Superior temporal gyrus (tissue), 1 donor: ENCODE data around the gene DLX4.
A peak's percentile ranks its signal among the peaks of the same experiment; 100 is the strongest.

Experiments
- DNase-seq: peaks from one replicate; pipeline ENCODE4 v3.0.0-alpha.2; 2016; ENCODE audit errors: extremely low spot score

The DLX4 gene

DNA sequence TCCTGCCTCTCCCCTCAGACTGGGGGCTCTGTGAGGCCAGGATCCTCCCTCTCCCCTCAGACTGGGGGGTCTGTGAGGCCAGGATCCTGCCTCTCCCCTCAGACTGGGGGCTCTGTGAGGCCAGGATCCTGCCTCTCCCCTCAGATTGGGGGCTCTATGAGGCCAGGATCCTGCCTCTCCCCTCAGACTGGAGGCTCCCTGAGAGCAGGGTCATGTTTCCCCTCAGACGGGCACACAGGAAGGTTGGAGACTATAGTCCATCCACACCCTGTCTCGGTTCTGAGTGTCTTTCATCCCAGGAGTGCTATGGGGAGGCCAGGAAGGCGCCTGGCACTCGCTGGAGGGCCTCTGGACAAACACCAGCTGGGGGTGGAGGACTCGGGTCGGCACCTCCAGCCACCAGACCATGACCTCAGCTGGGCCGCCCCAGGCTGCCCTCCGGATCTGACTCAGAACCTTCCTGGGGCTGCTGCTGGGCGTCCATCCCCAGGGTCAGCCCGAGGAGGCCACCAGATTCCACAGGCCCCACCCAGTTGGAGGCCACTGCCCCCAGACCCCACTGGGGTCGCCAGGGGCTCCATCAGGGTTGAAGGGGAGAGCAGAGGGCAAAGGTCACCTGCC is 21.9 kb upstream of the DLX4 start:
- no peak for DNase-seq

- DNase-seq: no peak
Measured at GRCh38 chr17:49949634-49950033, 19.4 kb upstream of the DLX4 start.

- DNase-seq: no peak
Measured at GRCh38 chr17:49951362-49952082, 17.5 kb upstream of the DLX4 start.

- DNase-seq: peak; percentile 41
Measured at GRCh38 chr17:49952209-49952911, 16.6 kb upstream of the DLX4 start.

GRCh38 chr17:49952912-49953497 is 16.0 kb upstream of the DLX4 start:
- no peak for DNase-seq

GRCh38 chr17:49955157-49955556 is 13.8 kb upstream of the DLX4 start:
- DNase-seq: no peak

GRCh38 chr17:49956780-49957179 is 12.2 kb upstream of the DLX4 start:
- DNase-seq: no peak

GRCh38 chr17:49957350-49957749 is 11.6 kb upstream of the DLX4 start:
- DNase-seq: no peak

GRCh38 chr17:49958723-49959122 is 10.3 kb upstream of the DLX4 start:
- no peak for DNase-seq

DNA sequence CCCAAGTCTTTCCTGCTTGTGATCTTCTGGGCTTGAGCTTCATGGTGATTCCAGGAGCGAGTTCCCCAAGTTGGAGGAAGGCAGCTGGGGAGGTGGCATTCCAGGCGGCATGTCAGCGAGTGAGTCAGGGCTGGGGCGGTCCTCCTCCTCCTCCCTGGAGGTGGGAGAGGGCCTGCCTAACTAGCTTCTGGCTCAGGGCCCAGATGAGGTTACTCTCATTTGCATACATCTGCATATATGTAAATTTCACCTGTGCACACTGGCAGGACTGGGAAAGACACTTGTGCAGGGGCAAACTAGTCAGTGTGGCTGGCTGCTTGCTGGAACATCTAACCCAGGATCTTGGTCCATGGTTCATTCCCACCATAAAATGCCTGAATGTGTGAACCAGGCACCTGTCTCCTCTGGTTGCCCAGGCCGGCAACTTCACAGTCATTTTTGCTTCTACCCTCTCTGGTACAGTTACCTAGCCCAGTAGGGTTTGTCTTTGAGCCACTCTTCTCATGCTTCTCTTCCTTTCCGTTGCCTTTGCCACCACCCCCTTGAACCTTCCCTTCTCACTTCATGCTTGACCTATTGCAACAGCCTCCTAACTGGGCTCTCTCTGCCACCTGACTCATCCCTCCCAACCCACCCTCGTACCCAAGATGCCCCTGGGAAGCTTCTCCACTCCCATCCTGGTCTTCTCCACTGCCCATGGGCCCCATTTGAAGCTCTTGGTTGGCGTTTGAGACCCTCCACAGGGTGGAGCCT is 9.6 kb upstream of the DLX4 start:
- no peak for DNase-seq

- DNase-seq: no peak
Measured at GRCh38 chr17:49962599-49963308, 6.2 kb upstream of the DLX4 start.

DNA sequence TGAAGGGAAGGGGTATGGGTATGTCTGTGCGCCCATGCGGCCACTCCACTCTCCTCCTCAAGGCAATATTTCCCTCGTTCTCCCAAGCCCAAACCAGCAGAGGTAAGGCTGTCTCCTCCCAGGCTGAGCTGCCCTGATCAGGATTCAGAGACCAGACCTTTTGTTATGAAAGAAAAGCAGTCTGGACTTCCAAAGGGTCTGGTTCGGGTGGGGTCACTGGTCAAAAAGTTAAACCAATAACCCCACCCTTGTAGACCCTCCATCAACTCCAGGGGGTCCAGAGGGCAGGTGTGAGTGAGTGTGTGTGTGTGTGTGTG is 5.7 kb upstream of the DLX4 start:
- DNase-seq: no peak

GRCh38 chr17:49963626-49964302 is 5.2 kb upstream of the DLX4 start:
- no peak for DNase-seq

GRCh38 chr17:49964303-49964768 is 4.7 kb upstream of the DLX4 start:
- no peak for DNase-seq

GRCh38 chr17:49964769-49965523 is 4.0 kb upstream of the DLX4 start:
- no peak for DNase-seq

GRCh38 chr17:49965524-49965909 is 3.5 kb upstream of the DLX4 start:
- no peak for DNase-seq

DNA sequence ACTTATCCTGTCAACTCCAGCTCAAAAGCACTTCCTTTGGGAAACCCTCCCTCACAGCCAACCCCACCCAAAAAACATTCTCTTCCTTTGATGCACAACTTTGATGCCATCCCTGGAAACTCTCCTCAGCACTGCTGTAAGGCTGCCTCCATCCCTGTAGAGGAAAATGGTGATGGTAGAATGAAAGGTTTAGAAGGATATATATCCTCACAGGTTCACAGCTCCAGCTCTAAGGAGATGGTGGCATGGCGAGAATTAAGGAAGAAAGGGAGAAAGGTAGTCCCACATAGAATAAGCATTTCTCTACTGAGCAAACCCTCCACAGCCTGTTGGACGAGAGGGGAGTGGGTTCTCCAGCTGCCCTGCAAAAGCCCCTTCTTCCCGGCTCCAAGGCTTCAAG is 2.2 kb upstream of the DLX4 start:
- DNase-seq: no peak

DNA sequence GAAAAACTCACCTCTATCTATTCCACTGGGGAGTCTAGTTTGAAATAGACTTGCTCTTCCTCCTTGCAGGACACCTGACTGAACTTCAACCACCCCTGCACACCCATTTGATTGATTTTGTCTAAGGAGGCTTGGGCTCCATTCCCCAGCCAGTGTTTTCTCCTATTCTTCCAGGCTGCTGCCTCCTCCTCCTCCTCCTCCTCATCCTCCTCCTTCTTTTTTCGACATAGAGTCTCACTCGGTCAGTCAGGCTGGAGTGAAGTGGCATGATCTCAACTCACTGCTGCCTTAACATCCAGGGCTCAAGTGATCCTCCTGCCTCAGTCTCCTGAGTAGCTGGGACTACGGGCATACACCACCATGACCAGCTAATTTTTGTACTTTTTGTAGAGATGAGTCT is 1.8 kb upstream of the DLX4 start:
- DNase-seq: no peak

- DNase-seq: no peak
Measured at GRCh38 chr17:49967621-49968404, 1.2 kb upstream of the DLX4 start.
